H1 (cell line): Measurements from ENCODE around the gene PRSS53. TPM values are rescaled to one million over a fixed set of nuclear protein-coding genes. Genes with fewer than 3 reads are reported as not detected.

ENCODE experiments used
- CTCF ChIA-PET: fragments of 300-600 bp; sonication (Branson Sonifier 250); formaldehyde crosslinking; loops from one replicate; lab custom pipeline; 2021; ENCODE audit not compliant: partially characterized antibody; lab: Charles Lee
- POLR2A ChIA-PET: fragments of 300-600 bp; sonication (Branson Sonifier 250); formaldehyde crosslinking; loops from one replicate; lab custom pipeline; 2021; ENCODE audit warnings: inconsistent platforms; ENCODE audit not compliant: partially characterized antibody; lab: Charles Lee
- DNase-seq, 2 experiments: peaks; one replicate each; pipeline versions ENCODE4 v3.0.0 to v3.0.0-alpha.2; 2010 to 2022; ENCODE audit warnings: low spot score in 2 of 2, low read depth in 1 of 2, mixed read lengths in 1 of 2
- FAIRE-seq: peaks from 2 replicates; lab custom pipeline; 2011; peaks lifted over from hg19 to GRCh38; lab: Jason Lieb, UNC
- H2AFZ ChIP-seq: 2 replicates; pipeline ENCODE4 v1.8.1; 2012; ENCODE audit warnings: low read length, inconsistent platforms
- H2AK5ac ChIP-seq: 2 replicates; pipeline ENCODE4 v1.6.1; 2013; ENCODE audit warnings: low read depth, low read length
- H2BK120ac ChIP-seq: replicated peaks from 2 replicates; pipeline ENCODE3; 2013; ENCODE audit warnings: low read depth, low read length, inconsistent platforms
- H2BK12ac ChIP-seq: 2 replicates; pipeline ENCODE4 v1.6.1; 2013; ENCODE audit warnings: low read depth, low read length
- H2BK15ac ChIP-seq: 2 replicates; pipeline ENCODE4 v1.6.1; 2013; ENCODE audit warnings: low read length
- H2BK20ac ChIP-seq: 2 replicates; pipeline ENCODE4 v1.6.1; 2013; ENCODE audit warnings: low read length
- H2BK5ac ChIP-seq: 2 replicates; pipeline ENCODE4 v1.6.1; 2013; ENCODE audit warnings: low read depth, low read length
- H3K14ac ChIP-seq: 2 replicates; pipeline ENCODE4 v1.6.1; 2013; ENCODE audit warnings: inconsistent platforms; ENCODE audit not compliant: insufficient read length
- H3K18ac ChIP-seq: 2 replicates; pipeline ENCODE4 v1.6.1; 2013; ENCODE audit warnings: low read length; ENCODE audit errors: extremely low read depth
- H3K23ac ChIP-seq: 2 replicates; pipeline ENCODE4 v1.6.1; 2013; ENCODE audit warnings: inconsistent platforms; ENCODE audit not compliant: insufficient read length
- H3K23me2 ChIP-seq: 2 replicates; pipeline ENCODE4 v1.6.1; 2013; ENCODE audit warnings: low read depth, low read length
- H3K27ac ChIP-seq: 2 replicates; pipeline ENCODE4 v1.6.1; 2011; ENCODE audit warnings: low read depth, low read length, inconsistent platforms
- H3K27me3 ChIP-seq, 4 experiments: replicated peaks in 1 of 4; 1 replicate in 1 of 4; 2 replicates in 3 of 4; pipeline versions ENCODE4 v1.6.1 to v1.8.1; 2011 to 2013; ENCODE audit warnings: low read length in 3 of 4, mild to moderate bottlenecking in 3 of 4, inconsistent platforms in 2 of 4, mixed read lengths in 2 of 4, moderate library complexity in 1 of 4; ENCODE audit not compliant: control insufficient read depth in 3 of 4, insufficient read depth in 3 of 4; ENCODE audit errors: extremely low read depth in 1 of 4
- H3K36me3 ChIP-seq, 4 experiments: 2 replicates each; pipeline versions ENCODE4 v1.6.1 to v1.8.1; 2011 to 2013; ENCODE audit warnings: mild to moderate bottlenecking in 4 of 4, low read length in 3 of 4, moderate library complexity in 2 of 4, control low read depth in 1 of 4, inconsistent platforms in 1 of 4; ENCODE audit not compliant: insufficient read depth in 4 of 4, control insufficient read depth in 2 of 4
- H3K4ac ChIP-seq: replicated peaks from 2 replicates; pipeline ENCODE3; 2013; ENCODE audit warnings: low read length, low read depth, mixed read lengths, inconsistent platforms; ENCODE audit not compliant: insufficient read length
- H3K4me1 ChIP-seq, 4 experiments: replicated peaks in 1 of 4; 1 replicate in 1 of 4; 2 replicates in 3 of 4; pipeline versions ENCODE4 v1.6.1 to v1.8.1; 2011 to 2013; ENCODE audit warnings: low read length in 3 of 4, inconsistent platforms in 2 of 4, mixed read lengths in 1 of 4; ENCODE audit not compliant: insufficient read depth in 4 of 4, control insufficient read depth in 3 of 4
- H3K4me2 ChIP-seq, 2 experiments: 2 replicates each; pipeline versions ENCODE4 v1.6.1 to v1.8.1; 2011 to 2013; ENCODE audit warnings: low read depth in 2 of 2, low read length in 2 of 2, control low read depth in 1 of 2, inconsistent platforms in 1 of 2, mild to moderate bottlenecking in 1 of 2; ENCODE audit not compliant: insufficient read depth in 1 of 2
- H3K4me3 ChIP-seq, 4 experiments: fragments of 200-600, 300-600 bp in 1 of 4; sonication (generic), shearing (Covaris generic), sonication (Bioruptor Twin) in 1 of 4; 2 replicates each; pipeline versions ENCODE4 v1.5.1 to v1.8.1; 2011 to 2016; ENCODE audit warnings: low read length in 4 of 4, low read depth in 3 of 4, control low read depth in 2 of 4, inconsistent platforms in 2 of 4, mild to moderate bottlenecking in 2 of 4, mixed read lengths in 1 of 4, moderate library complexity in 1 of 4; ENCODE audit not compliant: insufficient read depth in 2 of 4; ENCODE audit errors: extremely low read depth in 1 of 4
- H3K56ac ChIP-seq: replicated peaks from 2 replicates; pipeline ENCODE3; 2013; ENCODE audit warnings: low read depth, mild to moderate bottlenecking, mixed read lengths, low read length, inconsistent platforms; ENCODE audit not compliant: insufficient read length
- H3K79me1 ChIP-seq: 2 replicates; pipeline ENCODE4 v1.6.1; 2013; ENCODE audit warnings: low read depth, low read length, control low read depth
- H3K79me2 ChIP-seq, 2 experiments: 2 replicates each; pipeline versions ENCODE4 v1.6.1 to v1.8.1; 2012 to 2013; ENCODE audit warnings: low read length in 2 of 2, mild to moderate bottlenecking in 2 of 2, inconsistent platforms in 1 of 2; ENCODE audit not compliant: insufficient read depth in 2 of 2, control insufficient read depth in 1 of 2
- H3K9ac ChIP-seq, 4 experiments: replicated peaks in 1 of 4; 1 replicate in 1 of 4; 2 replicates in 3 of 4; pipeline versions ENCODE4 v1.6.1 to v1.8.1; 2011 to 2013; ENCODE audit warnings: low read depth in 3 of 4, low read length in 3 of 4, control low read depth in 2 of 4, mild to moderate bottlenecking in 2 of 4, moderate library complexity in 2 of 4, inconsistent platforms in 1 of 4; ENCODE audit errors: extremely low read depth in 1 of 4
- H3K9me3 ChIP-seq, 2 experiments: 2 replicates each; pipeline versions ENCODE4 v1.6.1 to v1.8.1; 2012 to 2013; ENCODE audit warnings: mild to moderate bottlenecking in 2 of 2, moderate library complexity in 2 of 2, control low read depth in 1 of 2, inconsistent platforms in 1 of 2, low read depth in 1 of 2, low read length in 1 of 2, mixed read lengths in 1 of 2; ENCODE audit not compliant: insufficient read depth in 2 of 2
- H4K20me1 ChIP-seq, 2 experiments: replicated peaks in 1 of 2; 2 replicates each; pipeline versions ENCODE3 to v1.8.1; 2011 to 2013; ENCODE audit warnings: inconsistent platforms in 2 of 2, low read length in 2 of 2, mild to moderate bottlenecking in 1 of 2; ENCODE audit not compliant: insufficient read depth in 2 of 2, control insufficient read depth in 1 of 2
- H4K5ac ChIP-seq: 2 replicates; pipeline ENCODE4 v1.6.1; 2013; ENCODE audit warnings: low read length, low read depth, mixed read lengths, inconsistent platforms; ENCODE audit not compliant: insufficient read length
- H4K8ac ChIP-seq: 2 replicates; pipeline ENCODE4 v1.8.0; 2013; ENCODE audit warnings: mild to moderate bottlenecking, moderate library complexity, low read length, inconsistent platforms; ENCODE audit not compliant: insufficient read depth; ENCODE audit errors: extremely low read depth
- H4K91ac ChIP-seq: replicated peaks from 2 replicates; pipeline ENCODE3; 2013; ENCODE audit warnings: low read length, mixed read lengths, inconsistent platforms; ENCODE audit not compliant: insufficient read length
- BACH1 ChIP-seq: IDR thresholded peaks from 2 replicates; pipeline ENCODE4 v1.6.1; 2012; ENCODE audit warnings: low read length, improper control_type of control experiment
- BCL11A ChIP-seq, 2 experiments: IDR thresholded peaks; one replicate each; pipeline ENCODE4 v1.6.1; 2011; ENCODE audit warnings: low read depth in 2 of 2, low read length in 2 of 2, mild to moderate bottlenecking in 2 of 2
- EGR1 ChIP-seq: IDR thresholded peaks from 2 replicates; pipeline ENCODE4 v1.6.1; 2011; ENCODE audit warnings: low read depth, low read length, borderline replicate concordance
- FOSL1 ChIP-seq: IDR thresholded peaks from 2 replicates; pipeline ENCODE4 v1.6.1; 2011; ENCODE audit warnings: mild to moderate bottlenecking, low read depth, low read length, moderate library complexity; ENCODE audit not compliant: insufficient read depth
- GABPA ChIP-seq: IDR thresholded peaks from 2 replicates; pipeline ENCODE4 v1.6.1; 2011; ENCODE audit warnings: mild to moderate bottlenecking, low read length, moderate library complexity, borderline replicate concordance; ENCODE audit not compliant: insufficient read depth
- JUND ChIP-seq: IDR thresholded peaks from 2 replicates; pipeline ENCODE4 v1.6.1; 2011; ENCODE audit warnings: mild to moderate bottlenecking, improper control_type of control experiment, low read length
- NANOG ChIP-seq: IDR thresholded peaks from 2 replicates; pipeline ENCODE4 v1.6.1; 2011; ENCODE audit warnings: low read length, low read depth, mild to moderate bottlenecking, inconsistent platforms; ENCODE audit not compliant: insufficient read depth, poor library complexity, severe bottlenecking
- PHF8 ChIP-seq: fragments of 200-600 bp; sonication (generic); conservative IDR thresholded peaks from 2 replicates; pipeline ENCODE4 v1.7.1; 2012; ENCODE audit warnings: low read depth, mild to moderate bottlenecking, inconsistent platforms, low read length, moderate library complexity
- SIX5 ChIP-seq: IDR thresholded peaks from 2 replicates; pipeline ENCODE4 v1.6.1; 2011; ENCODE audit warnings: mild to moderate bottlenecking, low read depth, low read length
- USF2 ChIP-seq: IDR thresholded peaks from 2 replicates; pipeline ENCODE4 v1.6.1; 2011; ENCODE audit warnings: low read length, improper control_type of control experiment
- YY1 ChIP-seq: IDR thresholded peaks from 2 replicates; pipeline ENCODE4 v1.6.1; 2011; ENCODE audit warnings: low read depth, mild to moderate bottlenecking, low read length
- ZNF274 ChIP-seq: IDR thresholded peaks from 2 replicates; pipeline ENCODE4 v1.7.0; 2012; ENCODE audit warnings: low read length, borderline replicate concordance; ENCODE audit errors: extremely low read depth
- WGBS, 2 experiments: shearing (Covaris generic) in 1 of 2; methylation state at CpG; one replicate each; pipeline versions ENCODE4 v1.1.6 to v1.1.7; 2013 to 2015; ENCODE audit warnings: low lambda C conversion rate in 2 of 2, mixed read lengths in 2 of 2, inconsistent platforms in 1 of 2, low coverage in 1 of 2, missing lambda C conversion rate in 1 of 2; ENCODE audit not compliant: insufficient replicate concordance in 2 of 2, insufficient coverage in 1 of 2, insufficient read length in 1 of 2; ENCODE audit errors: extremely low coverage in 1 of 2, missing lambda C conversion rate in 1 of 2; 5-methylcytosine and 5-hydroxymethylcytosine counted together
- polyA plus RNA-seq, 7 experiments: library from polyadenylated mRNA; depleted of rRNA in 3 of 7; stranded (reverse) in 5 of 7; unstranded in 2 of 7; fragments of >200 nt in 5 of 7; fragments of 200-250 nt in 2 of 7; gene quantifications; 1 replicate in 5 of 7; 2 replicates in 1 of 7; 4 replicates in 1 of 7; pipeline versions ENCODE4 v1.2.1 to v1.2.3, GENCODE V29; 2011 to 2013; ENCODE audit warnings: missing spikeins in 2 of 7, mixed read lengths in 2 of 7
- total RNA-seq: library from RNA; stranded (reverse); fragmentation: NEBNext Ultra II Directional; extraction: Animal tissue kit (Norgen Biotek cat#: 25700); gene quantifications from 2 replicates; pipeline ENCODE4 v1.2.1, GENCODE V29; 2021

PRSS53 gene
- total and polyA plus RNA-seq, 2 of the 8 experiments (the other 6 are each of a cell fraction or from before 2014, with no cell fraction given): 1.7 to 2.6 TPM

DNA sequence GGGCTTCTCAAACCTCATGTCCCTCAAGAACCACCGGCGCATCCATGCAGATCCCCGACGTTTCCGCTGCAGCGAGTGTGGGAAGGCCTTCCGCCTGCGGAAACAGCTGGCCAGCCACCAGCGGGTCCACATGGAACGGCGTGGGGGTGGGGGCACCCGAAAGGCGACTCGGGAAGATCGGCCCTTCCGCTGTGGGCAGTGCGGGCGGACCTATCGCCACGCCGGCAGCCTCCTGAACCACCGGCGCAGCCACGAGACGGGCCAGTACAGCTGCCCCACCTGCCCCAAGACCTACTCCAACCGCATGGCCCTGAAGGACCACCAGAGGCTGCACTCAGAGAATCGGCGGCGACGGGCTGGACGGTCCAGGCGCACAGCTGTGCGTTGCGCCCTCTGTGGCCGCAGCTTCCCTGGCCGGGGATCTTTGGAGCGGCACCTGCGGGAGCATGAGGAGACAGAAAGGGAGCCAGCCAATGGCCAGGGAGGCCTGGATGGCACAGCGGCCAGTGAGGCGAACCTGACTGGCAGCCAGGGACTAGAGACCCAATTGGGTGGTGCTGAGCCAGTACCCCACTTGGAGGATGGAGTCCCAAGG, 8.6 kb downstream of the PRSS53 start:
- Histone ChIP-seq H3K4me3 (no peak overlapping the region), H3K79me1 (peaks cover 4% of the 10 kb centered on the region), H3K27me3 (no peaks in the 10 kb centered on the region), H3K23me2 (no peaks in the 10 kb centered on the region), H3K4me2 (no peak overlapping the region), H4K5ac (no peak overlapping the region), H3K9me3 (no peaks in the 10 kb centered on the region), H3K23ac (no peak overlapping the region), H2BK5ac (no peak overlapping the region), H3K4ac (no peak overlapping the region), H2AK5ac (no peak overlapping the region), H4K91ac (no peak overlapping the region), H3K4me1 (no peaks in the 10 kb centered on the region), H4K20me1 (peaks cover 9 to 36% of the 10 kb centered on the region in 2 experiments), H3K27ac (no peak overlapping the region), H3K56ac (no peak overlapping the region), H3K14ac (no peak overlapping the region), H2BK12ac (no peak overlapping the region), H2AFZ (no peak overlapping the region), H2BK15ac (no peak overlapping the region), H2BK20ac (no peak overlapping the region), H2BK120ac (no peak overlapping the region), H3K9ac (no peak overlapping the region), H3K36me3 (peaks cover 5 to 50% (median 30%) of the 10 kb centered on the region in 4 experiments; a peak in 7 of 8 replicates), H4K8ac (no peak overlapping the region), H3K79me2 (peaks cover 0 to 34% of the 10 kb centered on the region in 2 experiments; a peak in 2 of 4 replicates), H3K18ac (no peak overlapping the region)
- FAIRE-seq: no peak
- 97% methylated on average over 38 of the region's 40 CpGs; no CpG with 5 or more reads in 1 of the 2 experiments for WGBS, 2 experiments
- ChIA-PET POLR2A (interaction anchor here (0.7 to 4.9 kb wide), 7 partner anchors 13 to 117 kb away, joined by 3 to 26 read pairs (median 3); partner anchors contain the start of gene VKORC1), CTCF (interaction anchor here (0.6 to 2.1 kb wide), 8 partner anchors 9 to 629 kb away, joined by 3 to 14 read pairs (median 4); partner anchors contain the start of genes BCKDK and PRSS53)
- DNase-seq: no peak
- no peak for TF ChIP-seq YY1
- no peak for TF ChIP-seq NANOG
- TF ChIP-seq BACH1: no peak
- TF ChIP-seq EGR1: no peak
- no peak for TF ChIP-seq ZNF274
- TF ChIP-seq GABPA: no peak
- no peak for TF ChIP-seq BCL11A (IDR thresholded peaks at IDR 0.05; ENCODE audit: low read depth in 2 of 2, low read length in 2 of 2)
- TF ChIP-seq SIX5: no peak
- TF ChIP-seq FOSL1: no peak
- no peak for TF ChIP-seq PHF8
- no peak for TF ChIP-seq JUND
- no peak for TF ChIP-seq USF2
